Hematopoietic multipotent progenitor cell treated with erythropoietin and hydrocortisone succinate and interleukin-3 and kit ligand, for 6 days (in vitro differentiated cells): Measurements from ENCODE around the gene GPR15.

Source experiments
- DNase-seq: peaks from one replicate; pipeline ENCODE4 v3.0.0-alpha.2; 2015

GPR15 gene

DNA sequence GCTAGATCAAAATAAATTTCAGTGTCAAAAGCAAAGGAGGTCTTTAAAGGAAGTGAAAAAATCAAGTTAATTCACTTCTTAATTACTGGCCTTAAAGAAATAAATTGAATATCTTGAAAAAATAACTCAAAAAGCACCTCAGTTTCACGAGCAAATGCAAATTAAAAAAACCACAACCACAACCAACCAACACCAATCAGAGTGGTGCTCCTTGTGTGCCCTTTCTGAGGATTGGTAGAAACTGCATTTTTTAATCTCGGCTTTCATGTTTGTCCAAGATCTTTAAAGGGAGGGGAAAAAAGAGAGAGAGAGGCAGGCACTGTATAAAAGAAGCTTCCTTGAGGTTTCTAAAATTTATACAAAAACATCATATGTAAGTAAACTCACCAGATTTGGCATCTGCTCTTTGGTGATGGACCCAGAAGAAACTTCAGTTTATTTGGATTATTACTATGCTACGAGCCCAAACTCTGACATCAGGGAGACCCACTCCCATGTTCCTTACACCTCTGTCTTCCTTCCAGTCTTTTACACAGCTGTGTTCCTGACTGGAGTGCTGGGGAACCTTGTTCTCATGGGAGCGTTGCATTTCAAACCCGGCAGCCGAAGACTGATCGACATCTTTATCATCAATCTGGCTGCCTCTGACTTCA lies at the start of gene GPR15:
TSS of gene GPR15 (plus strand) at position 357 of the 653 bp plus-strand sequence. CDS start at position 413, 56 bp downstream.
- DNase-seq, result no peak

- DNase-seq, result peak; percentile 10
These were observed 48.9 kb upstream of the GPR15 start for GRCh38 chr3:98482717-98483482.

DNA sequence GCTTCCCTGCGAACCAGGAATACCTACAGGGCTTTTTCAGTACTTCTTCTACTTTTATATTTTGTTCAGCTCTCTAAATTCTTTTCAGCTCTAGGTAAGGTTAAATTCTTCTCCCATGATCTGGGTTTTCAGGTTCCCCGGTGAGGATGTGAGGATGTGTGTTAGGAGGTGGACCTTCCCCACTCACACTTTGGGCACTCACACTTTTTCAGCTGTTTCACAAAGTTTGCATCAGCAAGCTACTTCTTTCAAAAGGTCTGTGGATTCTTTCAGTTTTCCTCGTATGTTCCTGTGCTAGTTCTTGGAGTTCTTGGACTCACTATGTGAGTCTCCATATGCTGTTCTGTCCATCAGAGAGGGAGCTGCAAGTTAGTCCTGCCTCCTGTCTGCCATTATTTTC lies 48.2 kb upstream of the GPR15 start:
- no peak for DNase-seq

DNA sequence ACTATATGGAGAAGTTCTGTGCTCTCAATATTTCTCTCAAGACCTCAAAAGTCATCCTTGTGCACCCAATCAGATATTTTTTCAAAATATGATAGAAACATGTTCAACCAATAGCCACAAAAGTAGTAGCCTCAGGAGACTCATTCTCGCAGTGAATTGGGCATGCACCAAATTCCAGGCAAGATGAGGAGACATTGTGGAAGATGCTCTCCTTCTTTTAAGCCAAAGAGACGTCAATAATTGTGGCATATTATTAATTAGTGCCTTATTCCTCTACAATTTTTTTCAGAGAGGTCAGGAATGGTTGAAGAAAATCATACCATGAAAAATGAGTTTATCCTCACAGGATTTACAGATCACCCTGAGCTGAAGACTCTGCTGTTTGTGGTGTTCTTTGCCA lies 34.4 kb upstream of the GPR15 start, which contains the start of gene OR5K2:
TSS of gene OR5K2 (plus strand) at position 301 of the 400 bp plus-strand sequence. CDS start at position 301, 0 bp downstream.
- no peak for DNase-seq

DNA sequence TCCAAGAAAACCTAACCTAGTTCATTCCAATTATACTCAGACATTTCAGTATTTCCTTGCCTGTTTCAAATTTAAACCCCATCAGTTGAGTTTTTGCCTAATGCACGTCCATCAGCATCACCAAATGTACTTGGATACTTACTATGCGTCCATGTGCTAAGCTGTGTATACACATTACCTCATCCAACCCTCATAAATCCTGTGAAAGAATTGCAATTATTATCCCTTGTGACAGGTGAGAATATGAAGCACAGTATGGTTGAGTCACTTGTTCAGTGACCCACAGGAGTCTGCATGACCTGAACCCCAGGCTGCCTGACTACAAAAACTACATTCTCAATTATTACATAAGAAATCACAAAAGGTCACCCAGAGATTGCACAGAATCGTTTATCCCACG lies 31.8 kb upstream of the GPR15 start:
- no peak for DNase-seq

DNA sequence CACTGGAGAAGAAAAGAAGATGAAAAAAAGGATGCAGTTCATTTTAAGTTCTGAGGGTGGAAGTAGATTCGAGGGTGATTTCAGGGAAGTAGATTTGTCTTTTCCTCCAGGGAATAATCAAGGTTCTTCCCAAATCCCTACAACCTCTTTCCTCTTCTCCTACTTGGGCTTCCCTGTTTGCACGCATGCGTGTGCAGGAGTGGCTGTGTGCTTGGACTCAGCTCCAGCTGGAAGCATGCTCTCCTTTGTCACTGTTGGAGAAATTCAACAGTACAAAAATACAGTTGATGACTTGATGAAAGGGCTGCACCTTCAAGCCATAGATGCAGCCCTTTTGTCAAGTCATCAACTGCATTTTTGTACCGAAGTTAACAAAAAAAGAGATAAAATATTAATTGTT lies 30.5 kb upstream of the GPR15 start:
- no peak for DNase-seq

GRCh38 chr3:98501863-98502576 lies 29.8 kb upstream of the GPR15 start:
- no peak for DNase-seq

DNA sequence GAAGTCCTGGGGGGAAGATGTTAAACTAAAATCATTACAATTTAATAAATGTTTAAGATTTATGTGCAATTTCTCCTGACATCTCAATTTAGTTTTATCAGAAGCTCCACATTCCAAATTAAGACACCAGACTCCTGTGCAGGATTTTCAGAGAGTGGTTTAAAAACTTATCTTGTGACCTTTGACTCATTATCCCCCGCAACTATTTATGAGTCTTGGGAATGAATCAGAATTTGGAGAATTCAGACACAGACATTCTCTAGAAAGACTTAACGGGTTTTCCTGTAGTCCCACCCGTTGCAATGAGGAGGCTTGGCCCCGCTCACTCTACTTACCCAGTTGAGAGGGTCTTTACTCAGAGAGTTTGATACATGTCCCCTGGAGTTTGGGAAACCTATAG lies 27.2 kb upstream of the GPR15 start:
- no peak for DNase-seq

DNA sequence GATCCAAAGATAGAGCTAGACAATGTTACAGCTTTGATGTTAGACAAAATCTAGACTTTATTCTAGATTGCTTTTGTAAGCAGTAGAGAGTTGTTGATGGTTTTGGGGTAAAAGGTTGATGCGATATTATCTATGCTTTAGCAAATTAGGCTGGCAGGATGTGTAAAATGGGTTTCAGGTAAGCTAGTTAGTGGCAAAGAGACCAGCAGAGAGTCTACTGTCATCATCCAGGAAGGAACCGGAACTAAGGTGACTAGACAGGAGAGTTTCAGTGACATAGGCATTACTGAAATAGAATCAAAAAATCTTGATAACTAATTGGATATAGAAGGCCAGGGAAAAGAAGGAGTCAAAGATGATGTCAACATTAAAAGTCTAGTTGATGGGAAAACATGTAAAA lies 23.2 kb upstream of the GPR15 start:
- no peak for DNase-seq

GRCh38 chr3:98512576-98512975 lies 19.2 kb upstream of the GPR15 start:
- DNase-seq, result no peak

GRCh38 chr3:98513091-98513511 lies 18.7 kb upstream of the GPR15 start:
- DNase-seq, result peak; percentile 27

GRCh38 chr3:98513736-98514135 lies 18.0 kb upstream of the GPR15 start:
- DNase-seq, result no peak

DNA sequence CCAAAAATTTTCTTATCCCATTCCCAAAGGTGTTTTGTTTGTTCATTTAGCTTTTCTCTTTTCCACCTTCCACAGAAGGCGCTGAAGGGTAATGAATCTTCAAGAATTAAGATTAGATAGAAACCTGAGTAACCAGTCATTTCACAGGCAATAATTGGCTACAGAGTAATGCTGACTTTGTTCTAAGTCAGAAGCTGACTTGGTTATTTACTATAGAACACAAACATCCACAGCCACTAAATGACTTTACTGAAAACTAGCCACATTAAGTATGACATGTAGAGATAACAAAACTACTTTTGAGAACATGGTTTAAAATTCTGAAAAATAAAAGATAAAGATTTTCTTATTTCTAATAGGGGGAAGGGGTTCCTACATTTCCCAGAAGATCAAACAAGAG lies 16.8 kb upstream of the GPR15 start:
- no peak for DNase-seq

GRCh38 chr3:98518816-98519215 lies 13.0 kb upstream of the GPR15 start:
- DNase-seq, result no peak

DNA sequence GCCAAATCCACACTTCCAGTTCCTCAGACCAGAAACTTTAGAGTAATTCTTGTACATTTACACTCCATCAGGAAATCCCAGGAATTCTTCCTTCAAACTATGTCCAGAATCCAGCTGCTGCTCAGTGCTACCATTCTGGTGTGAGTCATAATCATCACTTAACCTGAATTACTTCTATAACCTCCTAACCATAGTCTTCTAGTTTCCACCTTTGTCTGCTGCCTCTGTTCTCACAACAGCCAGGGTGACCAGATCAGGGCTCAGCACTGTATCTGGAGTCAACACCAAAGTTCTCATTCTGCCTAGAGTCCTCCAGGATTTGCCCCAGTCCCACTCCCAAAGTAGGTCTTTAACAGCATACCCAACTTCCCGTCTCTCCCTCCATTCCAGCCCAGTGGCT lies 12.4 kb upstream of the GPR15 start:
- no peak for DNase-seq

DNA sequence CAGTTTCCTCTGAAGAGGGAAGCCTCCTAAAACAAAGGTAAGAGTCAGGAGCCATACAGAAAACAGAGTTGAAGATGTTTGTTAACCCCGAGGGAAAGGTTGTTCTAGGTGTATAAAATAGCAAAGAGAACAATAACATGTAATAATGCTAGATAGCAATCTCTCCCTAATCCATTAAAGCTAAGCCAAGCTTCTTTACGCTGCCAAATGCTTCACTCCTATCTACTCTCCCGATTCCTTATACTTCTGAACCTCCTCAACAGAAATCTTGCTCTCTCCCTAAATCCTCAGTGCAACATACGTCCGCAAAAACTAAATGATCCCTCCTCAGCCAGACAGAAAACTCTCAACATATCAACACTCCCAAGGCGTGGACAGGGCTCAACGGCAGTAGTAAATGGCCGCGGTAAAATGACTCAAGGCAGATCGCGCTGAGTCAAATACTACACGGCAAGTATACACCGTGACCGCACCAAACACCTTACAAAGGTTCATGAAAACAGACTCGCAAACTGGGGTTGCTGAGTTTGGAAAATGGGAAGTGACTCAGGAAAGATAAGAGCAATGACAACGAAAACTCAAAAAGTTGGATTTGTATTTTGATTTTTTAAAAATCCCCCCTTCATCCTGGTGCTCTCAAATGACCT lies 9.8 kb upstream of the GPR15 start:
- DNase-seq, result peak; percentile 75

- peak; percentile 98 for DNase-seq
These were observed 9.1 kb upstream of the GPR15 start, which contains the start of gene CLDND1 for GRCh38 chr3:98522544-98523281. TSS of gene CLDND1 (minus strand) at chr3:98522902. CDS start at chr3:98521424, 1,478 bp downstream.

- DNase-seq, result no peak
These were observed 6.3 kb upstream of the GPR15 start for GRCh38 chr3:98525494-98525893.

DNA sequence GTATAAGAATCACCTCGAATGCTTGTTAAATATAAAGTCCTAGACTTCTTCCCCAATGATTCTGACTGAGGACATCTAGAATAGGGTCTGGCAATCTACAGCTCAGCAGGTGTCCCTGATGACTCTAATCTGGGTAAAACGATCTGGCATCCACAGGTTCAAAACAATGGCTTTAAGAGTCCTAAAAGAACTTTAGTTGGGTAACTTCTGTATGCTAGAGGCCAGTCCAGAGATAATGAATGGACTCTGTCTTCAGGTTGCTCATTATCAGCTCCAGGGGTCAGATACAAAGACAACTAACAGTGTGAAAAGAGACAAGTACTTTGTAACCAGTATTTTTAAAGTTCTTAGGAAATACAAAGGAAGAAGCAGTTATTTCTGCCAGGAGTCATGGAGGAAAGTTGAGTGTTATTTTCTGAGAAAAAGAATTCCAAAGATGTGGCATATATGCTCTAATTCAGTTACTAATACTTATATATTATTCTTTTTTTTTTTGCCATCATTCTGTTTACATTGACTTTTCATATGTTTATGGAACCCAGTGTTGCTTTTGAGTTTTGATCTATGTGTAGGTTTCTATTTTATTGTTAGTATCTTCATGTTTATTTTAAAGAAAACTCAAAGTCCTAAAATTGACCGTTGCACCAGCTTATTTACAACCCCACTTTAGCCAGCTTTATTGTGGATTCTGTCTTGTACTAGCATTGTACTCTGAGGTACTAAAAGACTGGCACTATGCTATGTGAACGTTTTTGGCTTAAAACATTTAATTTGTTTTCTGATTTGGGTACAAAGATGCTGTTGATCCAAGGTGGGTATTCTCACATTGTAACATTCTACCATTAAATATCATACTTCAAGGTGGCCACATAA lies 3.1 kb upstream of the GPR15 start:
- no peak for DNase-seq

GRCh38 chr3:98529856-98530459 lies 1.8 kb upstream of the GPR15 start:
- DNase-seq, result no peak

DNA sequence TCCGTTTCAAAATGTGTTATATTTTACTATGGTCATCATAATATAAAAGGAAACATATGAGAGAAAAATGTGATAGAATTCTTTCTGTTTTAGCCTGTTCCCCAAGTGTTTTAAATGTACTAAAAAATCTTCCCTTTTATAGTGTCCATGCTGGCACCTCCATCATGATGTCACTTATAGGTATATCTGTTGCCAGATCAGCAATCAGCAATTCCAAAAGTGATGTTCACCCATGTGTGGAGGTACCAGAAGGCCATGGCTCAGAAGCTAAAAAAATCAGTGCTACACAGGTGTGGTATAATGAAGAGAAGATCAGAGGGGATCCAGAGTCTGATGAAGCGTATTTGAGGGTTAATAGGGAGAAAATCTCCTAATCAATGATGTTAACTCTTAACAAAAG lies 1.1 kb upstream of the GPR15 start:
- DNase-seq, result no peak
